Stimulated activated CD4-positive, alpha-beta T cell treated with anti-CD3 and anti-CD28 coated beads, Interleukin-4, amount 100 ng/mL, for 24 hours (primary cell): Measurements from ENCODE around the gene SORCS1.
"Not testable (repeated sequence)": the region's sequence is repeated elsewhere in the genome, so short reads cannot be mapped to it uniquely, and the experiment has no call there.

Experiments
- DNase-seq: peaks from one replicate; pipeline ENCODE4 v3.0.0-alpha.2; 2020

The SORCS1 gene

GRCh38 chr10:106938513-106938912, 226.0 kb downstream of the SORCS1 start:
- no peak for DNase-seq

- DNase-seq: no peak
Measured at GRCh38 chr10:106935978-106936451, 228.5 kb downstream of the SORCS1 start.

- DNase-seq: no peak
Measured at GRCh38 chr10:106931853-106932249, 232.7 kb downstream of the SORCS1 start.

- no peak for DNase-seq
Measured at GRCh38 chr10:106931159-106931852, 233.2 kb downstream of the SORCS1 start.

- no peak for DNase-seq
Measured at GRCh38 chr10:106930751-106931150, 233.8 kb downstream of the SORCS1 start.

GRCh38 chr10:106929291-106929895, 235.1 kb downstream of the SORCS1 start:
- no peak for DNase-seq

- not testable (repeated sequence) for DNase-seq
Measured at GRCh38 chr10:106928151-106928550, 236.4 kb downstream of the SORCS1 start.

GRCh38 chr10:106925191-106925590, 239.3 kb downstream of the SORCS1 start:
- no peak for DNase-seq

- no peak for DNase-seq
Measured at GRCh38 chr10:106920538-106920937, 244.0 kb downstream of the SORCS1 start.

- DNase-seq: no peak
Measured at GRCh38 chr10:106919871-106920282, 244.6 kb downstream of the SORCS1 start.

- no peak for DNase-seq
Measured at GRCh38 chr10:106917452-106918055, 247.0 kb downstream of the SORCS1 start.

GRCh38 chr10:106914016-106914415, 250.5 kb downstream of the SORCS1 start:
- no peak for DNase-seq

- no peak for DNase-seq
Measured at GRCh38 chr10:106913348-106913747, 251.2 kb downstream of the SORCS1 start.

GRCh38 chr10:106911096-106911495, 253.4 kb downstream of the SORCS1 start:
- DNase-seq: no peak

GRCh38 chr10:106910666-106911065, 253.8 kb downstream of the SORCS1 start:
- no peak for DNase-seq

- DNase-seq: no peak
Measured at GRCh38 chr10:106908225-106908624, 256.3 kb downstream of the SORCS1 start.

- no peak for DNase-seq
Measured at GRCh38 chr10:106904209-106904608, 260.3 kb downstream of the SORCS1 start.

GRCh38 chr10:106903180-106903579, 261.3 kb downstream of the SORCS1 start:
- no peak for DNase-seq

GRCh38 chr10:106900016-106900652, 264.4 kb downstream of the SORCS1 start:
- DNase-seq: no peak

- no peak for DNase-seq
Measured at GRCh38 chr10:106898446-106898845, 266.1 kb downstream of the SORCS1 start.

GRCh38 chr10:106897719-106898118, 266.8 kb downstream of the SORCS1 start:
- no peak for DNase-seq

GRCh38 chr10:106894692-106895091, 269.8 kb downstream of the SORCS1 start:
- no peak for DNase-seq

GRCh38 chr10:106877574-106877973, 286.9 kb downstream of the SORCS1 start:
- DNase-seq: no peak

GRCh38 chr10:106874604-106874889, 290.0 kb downstream of the SORCS1 start:
- DNase-seq: no peak
